Measurements from ENCODE around the gene SLC2A4RG. TPM values are rescaled to one million over a fixed set of nuclear protein-coding genes. Genes with fewer than 3 reads are reported as not detected.

The SLC2A4RG gene
- total RNA-seq, 5 donors from 2014 or later (not counting 1 experiment from before 2014, with no cell fraction given): 110 to 173 (median 135) TPM

- Histone ChIP-seq H3K4me3 (ENCODE audit: control insufficient read depth in 1 of 2, extremely low read depth in 1 of 2, low read length in 1 of 2) (peak overlapping the region; percentile 28 to 37), H3K27me3 (replicated peaks in 1 of 2; ENCODE audit: control insufficient read depth in 2 of 2, extremely low read depth in 1 of 2, insufficient read depth in 2 of 2, low read length in 1 of 2) (no peaks in the 10 kb centered on the region), H3K9me3 (no peaks in the 10 kb centered on the region), H3K4me1 (ENCODE audit: control insufficient read depth in 1 of 2, extremely low read depth in 1 of 2, insufficient read depth in 2 of 2, low read length in 2 of 2) (peaks cover 15 to 48% of the 10 kb centered on the region in 2 experiments), H3K36me3 (ENCODE audit: control insufficient read depth in 2 of 2, extremely low read depth in 1 of 2, insufficient read depth in 1 of 2, low read length in 1 of 2) (no peaks in the 10 kb centered on the region), H3K27ac (ENCODE audit: low read length) (peak overlapping the region; percentile 71)
- H3K9me3 Mint-ChIP-seq: no peaks in the 10 kb centered on the region
- H3K27ac Mint-ChIP-seq: peak overlapping the region; percentile 96 to 97
- ATAC-seq (replicated peaks in 1 of 4): peak; percentile 94 to 98 (median 95)
- H3K36me3 Mint-ChIP-seq: no peaks in the 10 kb centered on the region
- CTCF ChIA-PET: interaction anchor here in 1 of 2 donors (0.6 kb wide), 1 partner anchor 11 kb away, joined by 3 read pairs; no protein-coding TSS in a partner anchor
- peaks cover 30 to 32% (median 31%) of the 10 kb centered on the region in 3 donors for H3K4me1 Mint-ChIP-seq
- H3K4me3 Mint-ChIP-seq: peak overlapping the region; percentile 64 to 72 (median 66)
- DNase-seq: peak in 33 of 35 experiments; percentile 42 to 83 (median 61)
- 15% methylated on average over 18 of the region's 26 CpGs for WGBS (ENCODE audit: insufficient coverage)
- POLR2A ChIA-PET: interaction anchor here in 1 of 2 donors (0.5 kb wide), 1 partner anchor 1007 kb away, joined by 3 read pairs; no protein-coding TSS in a partner anchor
- no peaks in the 10 kb centered on the region for H3K27me3 Mint-ChIP-seq
Measured at GRCh38 chr20:63750807-63751470, 11.4 kb downstream of the SLC2A4RG start.

DNA sequence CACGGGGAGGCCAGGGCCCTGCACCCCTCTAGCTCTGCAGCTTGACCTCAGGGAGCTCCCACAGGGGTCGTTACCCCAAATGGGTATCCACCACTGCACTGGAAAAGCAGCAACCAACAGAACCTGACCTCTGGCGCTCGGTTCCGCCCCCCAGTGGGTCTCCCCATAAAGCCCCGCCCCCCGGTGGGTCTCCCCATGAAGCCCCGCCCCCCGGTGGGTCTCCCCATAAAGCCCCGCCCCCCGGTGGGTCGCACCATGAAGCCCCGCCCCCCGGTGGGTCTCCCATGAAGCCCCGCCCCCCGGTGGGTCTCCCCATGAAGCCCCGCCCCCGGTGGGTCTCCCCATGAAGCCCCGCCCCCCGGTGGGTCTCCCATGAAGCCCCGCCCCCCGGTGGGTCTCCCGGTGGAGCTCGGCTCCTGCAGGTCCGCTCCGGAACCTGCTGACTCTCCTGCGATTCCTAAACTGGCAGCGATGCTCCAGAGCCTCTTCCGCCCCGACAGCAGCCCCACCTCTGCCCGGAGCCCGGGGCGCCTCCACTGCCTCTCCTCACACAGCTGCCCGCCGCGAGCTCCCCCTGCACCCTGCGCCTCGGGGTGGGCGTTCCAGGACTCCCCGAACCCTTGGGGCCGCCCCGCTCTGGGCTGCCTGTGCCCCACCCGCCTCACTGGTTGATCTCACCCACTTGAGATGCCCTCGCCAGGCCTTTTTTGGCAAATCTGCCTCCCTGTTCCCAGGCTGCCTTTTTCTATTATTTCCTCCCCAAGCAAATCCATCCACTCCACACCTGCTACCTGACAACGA is 12.1 kb downstream of the SLC2A4RG start:
- H3K27me3 Mint-ChIP-seq: no peaks in the 10 kb centered on the region
- 81% methylated on average over 20 of the region's 45 CpGs for WGBS (ENCODE audit: insufficient coverage)
- CTCF ChIA-PET: interaction anchor here in 1 of 2 donors (0.7 kb wide), 1 partner anchor 228 kb away, joined by 4 read pairs; the partner anchor contains the start of gene SAMD10
- ATAC-seq (replicated peaks in 1 of 4) (peak in 3 of 4 experiments; percentile 7 to 14 (median 8)), DNase-seq (peak in 1 of 35 experiments; percentile 25)
- no peaks in the 10 kb centered on the region for H3K9me3 ChIP-seq
- H3K9me3 Mint-ChIP-seq: no peaks in the 10 kb centered on the region
- H3K4me3 Mint-ChIP-seq: peak overlapping the region; percentile 64 to 72 (median 66)
- peak overlapping the region in 1 of 2 donors; percentile 37 for H3K4me3 ChIP-seq (ENCODE audit: control insufficient read depth in 1 of 2, extremely low read depth in 1 of 2, low read length in 1 of 2)
- peak overlapping the region; percentile 96 to 97 for H3K27ac Mint-ChIP-seq
- H3K4me1 Mint-ChIP-seq: peaks cover 33 to 38% (median 35%) of the 10 kb centered on the region in 3 donors
- H3K27ac ChIP-seq (ENCODE audit: low read length): peak overlapping the region; percentile 71
- H3K27me3 ChIP-seq (replicated peaks in 1 of 2; ENCODE audit: control insufficient read depth in 2 of 2, extremely low read depth in 1 of 2, insufficient read depth in 2 of 2, low read length in 1 of 2): no peaks in the 10 kb centered on the region
- no peaks in the 10 kb centered on the region for H3K36me3 ChIP-seq (ENCODE audit: control insufficient read depth in 2 of 2, extremely low read depth in 1 of 2, insufficient read depth in 1 of 2, low read length in 1 of 2)
- POLR2A ChIA-PET: no interaction called here
- peaks cover 16 to 51% of the 10 kb centered on the region in 2 experiments for H3K4me1 ChIP-seq (ENCODE audit: control insufficient read depth in 1 of 2, extremely low read depth in 1 of 2, insufficient read depth in 2 of 2, low read length in 2 of 2)
- H3K36me3 Mint-ChIP-seq: no peaks in the 10 kb centered on the region

- ATAC-seq (replicated peaks in 1 of 4): no peak
- Mint-ChIP-seq H3K27ac (peak overlapping the region in 1 of 2 donors; percentile 55), H3K9me3 (no peaks in the 10 kb centered on the region), H3K36me3 (no peaks in the 10 kb centered on the region), H3K4me1 (peaks cover 36 to 47% (median 37%) of the 10 kb centered on the region in 3 donors), H3K4me3 (peak overlapping the region in 1 of 3 donors; percentile 62), H3K27me3 (no peaks in the 10 kb centered on the region)
- Histone ChIP-seq H3K4me1 (ENCODE audit: control insufficient read depth in 1 of 2, extremely low read depth in 1 of 2, insufficient read depth in 2 of 2, low read length in 2 of 2) (peaks cover 18 to 52% of the 10 kb centered on the region in 2 experiments), H3K36me3 (ENCODE audit: control insufficient read depth in 2 of 2, extremely low read depth in 1 of 2, insufficient read depth in 1 of 2, low read length in 1 of 2) (no peaks in the 10 kb centered on the region), H3K27me3 (replicated peaks in 1 of 2; ENCODE audit: control insufficient read depth in 2 of 2, extremely low read depth in 1 of 2, insufficient read depth in 2 of 2, low read length in 1 of 2) (no peaks in the 10 kb centered on the region), H3K9me3 (no peaks in the 10 kb centered on the region), H3K27ac (ENCODE audit: low read length) (no peak overlapping the region), H3K4me3 (ENCODE audit: control insufficient read depth in 1 of 2, extremely low read depth in 1 of 2, low read length in 1 of 2) (no peak overlapping the region)
- DNase-seq: no peak
- POLR2A ChIA-PET: no interaction called here
- CTCF ChIA-PET: no interaction called here
- WGBS (ENCODE audit: insufficient coverage): 97% methylated on average over 49 of the region's 50 CpGs
Measured at GRCh38 chr20:63752411-63753101, 13.0 kb downstream of the SLC2A4RG start.

GRCh38 chr20:63753381-63753780 is 13.8 kb downstream of the SLC2A4RG start:
- peaks cover 36 to 48% (median 37%) of the 10 kb centered on the region in 3 donors for H3K4me1 Mint-ChIP-seq
- no peaks in the 10 kb centered on the region for H3K9me3 Mint-ChIP-seq
- WGBS (ENCODE audit: insufficient coverage): 97% methylated on average over 13 of the region's 13 CpGs
- Histone ChIP-seq H3K4me3 (ENCODE audit: control insufficient read depth in 1 of 2, extremely low read depth in 1 of 2, low read length in 1 of 2) (no peak overlapping the region), H3K27me3 (replicated peaks in 1 of 2; ENCODE audit: control insufficient read depth in 2 of 2, extremely low read depth in 1 of 2, insufficient read depth in 2 of 2, low read length in 1 of 2) (no peaks in the 10 kb centered on the region), H3K27ac (ENCODE audit: low read length) (no peak overlapping the region), H3K4me1 (ENCODE audit: control insufficient read depth in 1 of 2, extremely low read depth in 1 of 2, insufficient read depth in 2 of 2, low read length in 2 of 2) (peaks cover 18 to 43% of the 10 kb centered on the region in 2 experiments), H3K9me3 (no peaks in the 10 kb centered on the region), H3K36me3 (ENCODE audit: control insufficient read depth in 2 of 2, extremely low read depth in 1 of 2, insufficient read depth in 1 of 2, low read length in 1 of 2) (no peaks in the 10 kb centered on the region)
- POLR2A ChIA-PET: no interaction called here
- no peaks in the 10 kb centered on the region for H3K27me3 Mint-ChIP-seq
- H3K27ac Mint-ChIP-seq: no peak overlapping the region
- CTCF ChIA-PET: no interaction called here
- ATAC-seq (replicated peaks in 1 of 4): no peak
- no peaks in the 10 kb centered on the region for H3K36me3 Mint-ChIP-seq
- H3K4me3 Mint-ChIP-seq: no peak overlapping the region
- DNase-seq: no peak

DNA sequence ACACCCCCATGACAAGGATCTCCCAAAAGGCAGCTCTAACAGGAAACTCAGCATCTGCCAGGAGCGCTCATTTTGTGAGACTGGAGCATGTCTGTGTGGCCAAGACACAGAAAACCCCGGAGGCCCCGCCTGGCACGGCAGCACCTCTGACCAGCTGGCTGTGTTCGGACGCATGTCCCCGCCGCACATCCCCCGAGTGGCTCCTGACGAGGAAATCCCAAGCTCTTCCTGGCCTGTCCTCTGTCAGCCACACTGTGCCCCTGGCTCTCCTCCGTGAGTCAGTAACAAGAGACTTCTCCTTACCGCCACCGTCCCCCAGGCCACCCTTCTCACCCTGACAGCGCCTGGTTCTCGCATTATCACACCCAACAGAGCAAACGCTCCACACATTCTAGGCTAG is 14.4 kb downstream of the SLC2A4RG start:
- Mint-ChIP-seq H3K27ac (peak overlapping the region in 1 of 2 donors; percentile 23), H3K36me3 (no peaks in the 10 kb centered on the region), H3K27me3 (no peaks in the 10 kb centered on the region), H3K9me3 (no peaks in the 10 kb centered on the region), H3K4me3 (no peak overlapping the region), H3K4me1 (peaks cover 32 to 43% (median 32%) of the 10 kb centered on the region in 3 donors)
- H3K27me3 ChIP-seq (replicated peaks in 1 of 2; ENCODE audit: control insufficient read depth in 2 of 2, extremely low read depth in 1 of 2, insufficient read depth in 2 of 2, low read length in 1 of 2): no peaks in the 10 kb centered on the region
- no peaks in the 10 kb centered on the region for H3K9me3 ChIP-seq
- H3K4me1 ChIP-seq (ENCODE audit: control insufficient read depth in 1 of 2, extremely low read depth in 1 of 2, insufficient read depth in 2 of 2, low read length in 2 of 2): peaks cover 18 to 39% of the 10 kb centered on the region in 2 experiments
- ChIA-PET CTCF (no interaction called here), POLR2A (no interaction called here)
- 90% methylated on average over 10 of the region's 16 CpGs for WGBS (ENCODE audit: insufficient coverage)
- H3K36me3 ChIP-seq (ENCODE audit: control insufficient read depth in 2 of 2, extremely low read depth in 1 of 2, insufficient read depth in 1 of 2, low read length in 1 of 2): no peaks in the 10 kb centered on the region
- no peak for DNase-seq
- no peak for ATAC-seq (replicated peaks in 1 of 4)
- H3K4me3 ChIP-seq (ENCODE audit: control insufficient read depth in 1 of 2, extremely low read depth in 1 of 2, low read length in 1 of 2): no peak overlapping the region
- no peak overlapping the region for H3K27ac ChIP-seq (ENCODE audit: low read length)

Data from T-cell (primary cell).